ENCODE measurements around the gene PRDM7. TPM values are rescaled to one million over a fixed set of nuclear protein-coding genes. Genes with fewer than 3 reads are reported as not detected.

Gene PRDM7
- total and polyA plus RNA-seq, 2 of the 4 experiments (the other 2 are of a cell fraction), result not detected

- Histone ChIP-seq H3K36me3 (ENCODE audit: control insufficient read depth, insufficient read depth, low read length) (peaks cover 54% of the 10 kb centered on the region), H2BK15ac (ENCODE audit: low read depth, low read length) (no peak overlapping the region), H3K9me3 (ENCODE audit: control insufficient read depth, insufficient read depth, low read length) (no peaks in the 10 kb centered on the region), H3K23ac (ENCODE audit: low read depth, low read length) (no peak overlapping the region), H4K20me1 (ENCODE audit: insufficient read depth, low read length) (no peaks in the 10 kb centered on the region), H2AK5ac (ENCODE audit: low read depth, low read length) (no peak overlapping the region), H2AFZ (replicated peaks; ENCODE audit: low read length, poor library complexity) (peak overlapping the region; percentile 39), H3K18ac (ENCODE audit: low read depth, low read length) (no peak overlapping the region), H3K27me3 (ENCODE audit: control insufficient read depth, insufficient read depth, low read length) (no peaks in the 10 kb centered on the region), H3K14ac (replicated peaks; ENCODE audit: low read depth, low read length) (no peak overlapping the region), H2BK20ac (ENCODE audit: low read depth, low read length) (no peak overlapping the region), H2BK120ac (ENCODE audit: low read depth, low read length) (no peak overlapping the region), H3K4me1 (ENCODE audit: control insufficient read depth, insufficient read depth, low read length) (no peaks in the 10 kb centered on the region), H4K5ac (ENCODE audit: low read depth, low read length) (no peak overlapping the region), H3K27ac (ENCODE audit: insufficient read depth, low read length) (no peak overlapping the region), H2AK9ac (replicated peaks; ENCODE audit: low read depth, low read length, poor library complexity) (no peak overlapping the region), H3K79me1 (ENCODE audit: low read depth in 1 of 2, low read length in 2 of 2) (no peaks in the 10 kb centered on the region), H3K9ac (ENCODE audit: low read depth, low read length) (no peak overlapping the region), H4K8ac (ENCODE audit: low read depth in 2 of 2, low read length in 2 of 2) (no peak overlapping the region), H4K91ac (ENCODE audit: insufficient read depth, low read depth, low read length) (no peak overlapping the region), H3K9me1 (ENCODE audit: insufficient read depth, low read length) (no peaks in the 10 kb centered on the region), H2BK5ac (ENCODE audit: low read depth, low read length, poor library complexity, severe bottlenecking) (no peak overlapping the region), H3K56ac (ENCODE audit: extremely low read depth, insufficient read depth, low read length) (no peak overlapping the region), H3K4me3 (ENCODE audit: insufficient read depth, low read depth, low read length) (no peak overlapping the region), H3K4ac (ENCODE audit: low read depth, low read length) (no peak overlapping the region), H3K4me2 (ENCODE audit: low read depth, low read length) (no peak overlapping the region)
- POLR2A ChIA-PET (ENCODE audit: unreplicated experiment), result no interaction called here
- ATAC-seq (ENCODE audit: low read depth), result no peak
- WGBS, 2 experiments (ENCODE audit: extremely low coverage in 2 of 2, insufficient read length in 1 of 2), result 92% methylated on average over 8 of the region's 29 CpGs; no CpG with 5 or more reads in 1 of the 2 experiments
- BruUV-seq (replicated peaks), result no TSS peak
- intact Hi-C loops (cut with micrococcal nuclease) (no loop called here), in situ Hi-C loops (cut with MboI; ENCODE audit: low sequenced_read_pairs) (no loop called here), dilution Hi-C loops (cut with HindIII; ENCODE audit: low sequenced_read_pairs, unreplicated experiment) (no loop called here)
- no peak for DNase-seq
- CTCF ChIA-PET, result no interaction called here
- TF ChIP-seq ELK1 (IDR thresholded peaks at IDR 0.05; ENCODE audit: borderline replicate concordance, low read depth, low read length) (no peak), CTCF (conservative IDR thresholded peaks at IDR 0.05; ENCODE audit: low read depth, low read length) (no peak), RFX5 (IDR thresholded peaks at IDR 0.05; ENCODE audit: low read depth, low read length) (no peak), RAD21 (IDR thresholded peaks at IDR 0.05; ENCODE audit: low read length) (no peak), POLR2A (IDR thresholded peaks at IDR 0.05; ENCODE audit: low read depth, low read length) (no peak), BHLHE40 (IDR thresholded peaks at IDR 0.05; ENCODE audit: low read depth, low read length) (no peak), USF2 (IDR thresholded peaks at IDR 0.05; ENCODE audit: low read depth, low read length) (no peak), CEBPB (IDR thresholded peaks at IDR 0.05; ENCODE audit: low read depth, low read length) (no peak), RCOR1 (IDR thresholded peaks at IDR 0.05; ENCODE audit: insufficient replicate concordance, low read length) (no peak), MXI1 (IDR thresholded peaks at IDR 0.05; ENCODE audit: borderline replicate concordance, low read depth, low read length) (no peak), FOS (IDR thresholded peaks at IDR 0.05; ENCODE audit: low read depth, low read length) (no peak), NFE2L2 (IDR thresholded peaks at IDR 0.05; ENCODE audit: low read depth, low read length) (no peak), MAZ (IDR thresholded peaks at IDR 0.05; ENCODE audit: borderline replicate concordance, low read depth, low read length) (no peak), MAFK (IDR thresholded peaks at IDR 0.05; ENCODE audit: low read depth, low read length) (no peak), CHD1 (IDR thresholded peaks at IDR 0.05; ENCODE audit: low read depth, low read length) (no peak)
These were observed 36.7 kb downstream of the PRDM7 start for GRCh38 chr16:90040152-90041023.

All from IMR-90 (cell line).